Esophagus squamous epithelium (tissue), 5 donors: ENCODE data around the gene DUSP22. TPM values are rescaled to one million over a fixed set of nuclear protein-coding genes. Genes with fewer than 3 reads are reported as not detected.

Source experiments
- DNase-seq: peaks from one replicate; lab custom pipeline; 2025; lab: John Stamatoyannopoulos, UW
- H3K27ac ChIP-seq, 4 donors: fragments of 200-600 bp; sonication (generic); one replicate each; pipeline ENCODE4 v1.5.1; 2016 to 2019; ENCODE audit warnings: mild to moderate bottlenecking in 1 of 4
- H3K27me3 ChIP-seq, 4 donors: fragments of 200-600 bp; sonication (generic); 1 replicate in 3 of 4; 2 replicates in 1 of 4; pipeline versions ENCODE4 v1.5.1 to v1.6.0; 2017 to 2021; ENCODE audit warnings: antibody characterized with exemption in 1 of 4
- H3K36me3 ChIP-seq, 3 donors: fragments of 200-600 bp; sonication (generic); one replicate each; pipeline ENCODE4 v1.5.1; 2016 to 2019
- H3K4me1 ChIP-seq, 3 donors: fragments of 200-600 bp; sonication (generic); one replicate each; pipeline ENCODE4 v1.5.1; 2017 to 2019
- H3K4me3 ChIP-seq, 4 donors: fragments of 200-600 bp; sonication (generic); 1 replicate in 3 of 4; 2 replicates in 1 of 4; pipeline ENCODE4 v1.5.1; 2016 to 2019; ENCODE audit warnings: mild to moderate bottlenecking in 2 of 4, moderate library complexity in 1 of 4
- H3K9me3 ChIP-seq, 3 donors: fragments of 200-600 bp; sonication (generic); one replicate each; pipeline ENCODE4 v1.5.1; 2016 to 2019
- CTCF ChIP-seq, 6 experiments: fragments of 450-650 bp in 4 of 6; fragments of 200-600 bp in 2 of 6; sonication (generic) in 2 of 6; IDR thresholded peaks; one replicate each; pipeline ENCODE4 v1.5.1; 2016 to 2019; ENCODE audit warnings: antibody characterized with exemption in 6 of 6, mild to moderate bottlenecking in 4 of 6, moderate library complexity in 4 of 6
- POLR2A ChIP-seq, 4 donors: fragments of 450-650 bp; IDR thresholded peaks; one replicate each; pipeline ENCODE4 v1.6.1; 2017; ENCODE audit warnings: antibody characterized with exemption in 4 of 4, mild to moderate bottlenecking in 4 of 4, moderate library complexity in 3 of 4
- WGBS, 2 donors: methylation state at CpG; one replicate each; pipeline ENCODE4 v1.1.5; 2018; 5-methylcytosine and 5-hydroxymethylcytosine counted together
- intact Hi-C: fragments of 100-400 bp; cut with DNase I; formaldehyde crosslinking; loops from one replicate; pipeline ENCODE4 v1.15.0; 2022
- total RNA-seq, 4 donors: library from RNA; depleted of rRNA; stranded (reverse); fragments of >200 nt; gene quantifications; one replicate each; pipeline ENCODE4 v1.1.0, GENCODE V29; 2016
- donor health status: DM: yes; HTN: yes; CAD: no.

DUSP22 gene
- total RNA-seq, 4 donors from 2014 or later, result 34.2 to 54.6 (median 45.2) TPM

GRCh38 chr6:329888-330691 lies 37.8 kb downstream of the DUSP22 start:
- intact Hi-C loops, result no loop called here
- no peak for DNase-seq
- Histone ChIP-seq H3K9me3 (no peaks in the 10 kb centered on the region), H3K4me3 (no peak overlapping the region), H3K36me3 (peaks cover 0 to 15% (median 0%) of the 10 kb centered on the region in 3 donors), H3K27me3 (no peaks in the 10 kb centered on the region), H3K4me1 (peaks cover 5 to 33% (median 16%) of the 10 kb centered on the region in 3 donors), H3K27ac (no peak overlapping the region)
- 76 to 80% methylated on average over 15 of the region's 15 CpGs for WGBS, 2 donors
- TF ChIP-seq CTCF (IDR thresholded peaks at IDR 0.05) (no peak), POLR2A (IDR thresholded peaks at IDR 0.05) (no peak)

DNA sequence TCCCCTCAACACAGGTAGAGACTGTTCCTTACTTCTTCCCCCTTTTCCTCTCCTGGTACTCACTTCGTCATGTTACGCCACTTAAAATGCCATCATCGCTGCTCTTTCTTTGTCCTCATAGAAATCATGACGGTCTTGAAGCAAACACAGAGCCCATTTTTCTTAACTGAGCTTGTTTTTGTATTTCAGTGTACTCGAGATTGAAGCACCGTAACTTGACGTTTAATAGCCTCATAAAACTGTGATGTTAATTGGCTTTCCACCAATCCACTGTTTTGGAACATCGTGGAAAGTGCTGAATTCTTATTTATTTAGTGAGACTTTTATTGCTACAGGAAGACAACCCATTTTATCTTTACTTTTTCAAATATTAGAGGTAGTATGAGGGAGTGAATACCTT lies 38.7 kb downstream of the DUSP22 start:
- H3K4me1 ChIP-seq, result peaks cover 5 to 33% (median 16%) of the 10 kb centered on the region in 3 donors
- TF ChIP-seq POLR2A (IDR thresholded peaks at IDR 0.05) (no peak), CTCF (IDR thresholded peaks at IDR 0.05) (no peak)
- peaks cover 0 to 15% (median 0%) of the 10 kb centered on the region in 3 donors for H3K36me3 ChIP-seq
- H3K27ac ChIP-seq, result no peak overlapping the region
- 81 to 85% methylated on average over 8 of the region's 8 CpGs for WGBS, 2 donors
- DNase-seq, result no peak
- no peak overlapping the region for H3K4me3 ChIP-seq
- H3K9me3 ChIP-seq, result no peaks in the 10 kb centered on the region
- no peaks in the 10 kb centered on the region for H3K27me3 ChIP-seq
- intact Hi-C loops, result no loop called here

- H3K4me1 ChIP-seq, result peaks cover 5 to 33% (median 16%) of the 10 kb centered on the region in 3 donors
- peaks cover 0 to 6% (median 0%) of the 10 kb centered on the region in 3 donors for H3K36me3 ChIP-seq
- H3K27me3 ChIP-seq, result no peaks in the 10 kb centered on the region
- TF ChIP-seq CTCF (IDR thresholded peaks at IDR 0.05), result peak in 1 of 6 experiments; percentile 10
- TF ChIP-seq POLR2A (IDR thresholded peaks at IDR 0.05), result no peak
- intact Hi-C loops, result no loop called here
- no peaks in the 10 kb centered on the region for H3K9me3 ChIP-seq
- H3K4me3 ChIP-seq, result no peak overlapping the region
- no peak for DNase-seq
- no peak overlapping the region for H3K27ac ChIP-seq
- 73 to 86% methylated on average over 12 to 13 of the region's 13 CpGs for WGBS, 2 donors
These were observed 39.6 kb downstream of the DUSP22 start for GRCh38 chr6:331622-332521.

DNA sequence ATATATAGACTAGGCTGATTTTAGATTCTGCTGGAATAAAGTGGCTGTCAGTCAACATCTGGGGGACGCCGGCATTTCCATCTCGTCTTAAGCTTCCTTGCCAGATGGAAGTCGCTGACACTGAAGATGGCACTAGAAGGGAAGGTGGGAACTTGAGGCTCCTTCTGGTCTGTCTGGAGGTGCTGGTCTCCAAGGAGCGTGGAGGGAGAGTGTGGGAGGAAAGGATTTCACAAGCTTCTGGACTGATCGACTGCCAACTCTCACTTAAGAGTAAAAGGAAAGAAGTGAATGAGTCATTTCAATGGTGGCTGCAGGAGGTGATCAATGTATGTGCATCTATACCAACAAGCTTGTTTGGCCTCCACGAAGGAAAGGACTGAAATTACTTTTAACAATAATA lies 40.4 kb downstream of the DUSP22 start:
- DNase-seq, result no peak
- Histone ChIP-seq H3K27ac (no peak overlapping the region), H3K4me3 (no peak overlapping the region), H3K4me1 (peaks cover 3 to 26% (median 10%) of the 10 kb centered on the region in 3 donors), H3K36me3 (no peaks in the 10 kb centered on the region), H3K9me3 (no peaks in the 10 kb centered on the region), H3K27me3 (no peaks in the 10 kb centered on the region)
- TF ChIP-seq POLR2A (IDR thresholded peaks at IDR 0.05), result no peak
- TF ChIP-seq CTCF (IDR thresholded peaks at IDR 0.05), result no peak
- intact Hi-C loops, result no loop called here
- WGBS, 2 donors, result 48 to 61% methylated on average over 7 of the region's 7 CpGs
